OCI-LY3 (cell line): ENCODE data around the gene POLRMT.

Experiments
- H2AFZ ChIP-seq: fragments of 200-600, 300-600 bp; shearing (Covaris generic); 2 replicates; pipeline ENCODE4 v1.6.0; 2014; ENCODE audit warnings: antibody characterized with exemption, low read depth, low read length
- H3K27ac ChIP-seq: fragments of 200-600, 300-600 bp; sonication (generic); 2 replicates; pipeline ENCODE4 v1.5.1; 2014; ENCODE audit warnings: mild to moderate bottlenecking, low read length, moderate library complexity, mixed read lengths
- H3K27me3 ChIP-seq: fragments of 200-600, 300-600 bp; sonication (generic); 2 replicates; pipeline ENCODE4 v1.6.1; 2014; ENCODE audit warnings: low read depth, low read length, mixed read lengths
- H3K36me3 ChIP-seq: fragments of 200-600, 300-600 bp; sonication (generic); replicated peaks from 2 replicates; pipeline ENCODE3; 2014; ENCODE audit warnings: low read depth, low read length, mixed read lengths
- H3K4me1 ChIP-seq: fragments of 300-600, 200-600 bp; sonication (generic); 2 replicates; pipeline ENCODE4 v1.6.1; 2014; ENCODE audit warnings: low read length, mixed read lengths
- H3K4me2 ChIP-seq: fragments of 200-600, 300-600 bp; sonication (generic); 2 replicates; pipeline ENCODE4 v1.6.1; 2014; ENCODE audit warnings: low read length, mixed read lengths
- H3K4me3 ChIP-seq: fragments of 300-600, 200-600 bp; sonication (generic); 2 replicates; pipeline ENCODE4 v1.5.1; 2014; ENCODE audit warnings: antibody characterized with exemption, mild to moderate bottlenecking, low read length, moderate library complexity
- H3K79me2 ChIP-seq: fragments of 300-600, 200-600 bp; shearing (Covaris generic); 2 replicates; pipeline ENCODE4 v1.6.1; 2014; ENCODE audit warnings: mild to moderate bottlenecking, low read length, mixed read lengths
- H3K9ac ChIP-seq: fragments of 300-600, 200-600 bp; shearing (Covaris generic); 2 replicates; pipeline ENCODE4 v1.6.0; 2014; ENCODE audit warnings: mild to moderate bottlenecking, low read length, moderate library complexity
- H3K9me3 ChIP-seq: fragments of 200-600, 300-600 bp; shearing (Covaris generic); 2 replicates; pipeline ENCODE4 v1.6.1; 2014; ENCODE audit warnings: low read length, mixed read lengths; ENCODE audit not compliant: insufficient read depth
- H4K20me1 ChIP-seq: fragments of 200-600, 300-600 bp; sonication (generic); 2 replicates; pipeline ENCODE4 v1.6.1; 2016; ENCODE audit warnings: low read length, mixed read lengths; ENCODE audit not compliant: insufficient read depth
- EZH2phosphoT487 ChIP-seq: fragments of 200-600 bp; shearing (Covaris generic); IDR thresholded peaks from 2 replicates; pipeline ENCODE4 v1.6.1; 2018; ENCODE audit warnings: antibody characterized with exemption, mixed run types, low read depth
- TF ChIP-seq, protein P1 (sequence below): fragments of 200-600, 300-600 bp; sonication (generic); IDR thresholded peaks from 2 replicates; pipeline ENCODE4 v1.5.1; 2014; ENCODE audit warnings: antibody characterized with exemption, low read length, low read depth

The POLRMT gene

DNA sequence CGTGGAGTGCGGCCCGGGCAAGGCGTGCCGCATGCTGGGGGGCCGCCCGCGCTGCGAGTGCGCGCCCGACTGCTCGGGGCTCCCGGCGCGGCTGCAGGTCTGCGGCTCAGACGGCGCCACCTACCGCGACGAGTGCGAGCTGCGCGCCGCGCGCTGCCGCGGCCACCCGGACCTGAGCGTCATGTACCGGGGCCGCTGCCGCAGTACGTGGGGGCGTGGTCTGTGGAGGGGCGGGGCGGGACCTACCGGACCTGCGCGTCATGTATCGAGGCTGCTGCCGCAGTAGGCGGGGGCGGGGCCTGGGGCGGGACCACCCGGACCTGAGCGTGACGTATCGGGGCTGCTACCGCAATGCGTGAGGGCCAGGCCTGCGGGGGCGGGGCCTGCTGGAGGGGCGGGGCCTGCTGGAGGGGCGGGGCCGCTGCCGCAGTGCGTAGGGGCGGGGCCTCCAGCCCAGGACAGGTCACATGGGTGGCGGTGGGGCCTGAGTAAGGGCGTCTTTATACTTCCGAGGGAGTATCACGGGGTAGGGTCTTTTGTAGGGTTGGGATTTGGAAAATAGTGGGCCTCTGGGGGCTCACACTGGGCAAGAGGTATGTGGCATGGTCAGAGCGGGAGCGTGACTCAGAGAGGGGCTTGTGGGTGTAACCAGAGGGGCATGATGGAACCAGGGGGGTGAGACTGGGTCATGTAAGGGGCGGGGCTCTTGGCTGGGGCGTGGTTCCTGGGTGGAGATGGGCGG lies 47.1 kb upstream of the POLRMT start:
- Histone ChIP-seq H3K4me2 (peak overlapping the region; percentile 95), H3K9ac (peak overlapping the region; percentile 96), H2AFZ (peak overlapping the region; percentile 94; the same call in 1 of the 2 replicates), H3K79me2 (peaks cover 9% of the 10 kb centered on the region), H3K4me3 (peak overlapping the region; percentile 85), H3K27me3 (no peaks in the 10 kb centered on the region), H4K20me1 (peaks cover 3% of the 10 kb centered on the region; the same call in 1 of the 2 replicates), H3K9me3 (no peaks in the 10 kb centered on the region), H3K36me3 (no peaks in the 10 kb centered on the region), H3K4me1 (peaks cover 9% of the 10 kb centered on the region), H3K27ac (peak overlapping the region; percentile 78)
- TF ChIP-seq EZH2phosphoT487: no peak
- TF ChIP-seq, protein P1, sequence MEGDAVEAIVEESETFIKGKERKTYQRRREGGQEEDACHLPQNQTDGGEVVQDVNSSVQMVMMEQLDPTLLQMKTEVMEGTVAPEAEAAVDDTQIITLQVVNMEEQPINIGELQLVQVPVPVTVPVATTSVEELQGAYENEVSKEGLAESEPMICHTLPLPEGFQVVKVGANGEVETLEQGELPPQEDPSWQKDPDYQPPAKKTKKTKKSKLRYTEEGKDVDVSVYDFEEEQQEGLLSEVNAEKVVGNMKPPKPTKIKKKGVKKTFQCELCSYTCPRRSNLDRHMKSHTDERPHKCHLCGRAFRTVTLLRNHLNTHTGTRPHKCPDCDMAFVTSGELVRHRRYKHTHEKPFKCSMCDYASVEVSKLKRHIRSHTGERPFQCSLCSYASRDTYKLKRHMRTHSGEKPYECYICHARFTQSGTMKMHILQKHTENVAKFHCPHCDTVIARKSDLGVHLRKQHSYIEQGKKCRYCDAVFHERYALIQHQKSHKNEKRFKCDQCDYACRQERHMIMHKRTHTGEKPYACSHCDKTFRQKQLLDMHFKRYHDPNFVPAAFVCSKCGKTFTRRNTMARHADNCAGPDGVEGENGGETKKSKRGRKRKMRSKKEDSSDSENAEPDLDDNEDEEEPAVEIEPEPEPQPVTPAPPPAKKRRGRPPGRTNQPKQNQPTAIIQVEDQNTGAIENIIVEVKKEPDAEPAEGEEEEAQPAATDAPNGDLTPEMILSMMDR: peak; percentile 50

- peak overlapping the region; percentile 37; the same call in 1 of the 2 replicates for H2AFZ ChIP-seq
- H3K4me1 ChIP-seq: peaks cover 9% of the 10 kb centered on the region
These were observed 46.3 kb upstream of the POLRMT start for GRCh38 chr19:679418-680286.

GRCh38 chr19:678791-679388 lies 45.6 kb upstream of the POLRMT start:
- H3K36me3 ChIP-seq: no peaks in the 10 kb centered on the region
- no peaks in the 10 kb centered on the region for H3K27me3 ChIP-seq
- H3K79me2 ChIP-seq: peaks cover 9% of the 10 kb centered on the region
- peaks cover 3% of the 10 kb centered on the region; the same call in 1 of the 2 replicates for H4K20me1 ChIP-seq
- H3K4me1 ChIP-seq: peaks cover 9% of the 10 kb centered on the region
- H3K4me2 ChIP-seq: peak overlapping the region; percentile 95
- H2AFZ ChIP-seq: no peak overlapping the region
- peak overlapping the region; percentile 96 for H3K9ac ChIP-seq
- H3K4me3 ChIP-seq: peak overlapping the region; percentile 85
- H3K9me3 ChIP-seq: no peaks in the 10 kb centered on the region
- H3K27ac ChIP-seq: no peak overlapping the region
- TF ChIP-seq, protein P1: no peak
- no peak for TF ChIP-seq EZH2phosphoT487

More at GRCh38 chr19:679418-680286, 46.3 kb upstream of the POLRMT start:
- Histone ChIP-seq H3K9ac (peak overlapping the region; percentile 96), H3K4me3 (peak overlapping the region; percentile 85), H4K20me1 (peaks cover 3% of the 10 kb centered on the region; the same call in 1 of the 2 replicates), H3K9me3 (no peaks in the 10 kb centered on the region), H3K79me2 (peaks cover 9% of the 10 kb centered on the region), H3K27ac (peak overlapping the region; percentile 78), H3K4me2 (peak overlapping the region; percentile 95), H3K27me3 (no peaks in the 10 kb centered on the region), H3K36me3 (no peaks in the 10 kb centered on the region)
- TF ChIP-seq, protein P1: no peak
- no peak for TF ChIP-seq EZH2phosphoT487
